ENCODE measurements around the gene DYNLT4. TPM values are rescaled to one million over a fixed set of nuclear protein-coding genes. Genes with fewer than 3 reads are reported as not detected.

DYNLT4 gene
- total RNA-seq, 1 donor from 2014 or later = not detected

- Histone ChIP-seq H3K27me3 (no peaks in the 10 kb centered on the region), H3K9me3 (no peaks in the 10 kb centered on the region), H3K36me3 (no peaks in the 10 kb centered on the region), H3K27ac (no peak overlapping the region), H3K4me3 (no peak overlapping the region), H3K4me1 (no peaks in the 10 kb centered on the region)
- intact Hi-C loops (cut with DNase I) = no loop called here
- DNase-seq (ENCODE audit: low spot score in 2 of 2) = no peak
- TF ChIP-seq, protein P1, sequence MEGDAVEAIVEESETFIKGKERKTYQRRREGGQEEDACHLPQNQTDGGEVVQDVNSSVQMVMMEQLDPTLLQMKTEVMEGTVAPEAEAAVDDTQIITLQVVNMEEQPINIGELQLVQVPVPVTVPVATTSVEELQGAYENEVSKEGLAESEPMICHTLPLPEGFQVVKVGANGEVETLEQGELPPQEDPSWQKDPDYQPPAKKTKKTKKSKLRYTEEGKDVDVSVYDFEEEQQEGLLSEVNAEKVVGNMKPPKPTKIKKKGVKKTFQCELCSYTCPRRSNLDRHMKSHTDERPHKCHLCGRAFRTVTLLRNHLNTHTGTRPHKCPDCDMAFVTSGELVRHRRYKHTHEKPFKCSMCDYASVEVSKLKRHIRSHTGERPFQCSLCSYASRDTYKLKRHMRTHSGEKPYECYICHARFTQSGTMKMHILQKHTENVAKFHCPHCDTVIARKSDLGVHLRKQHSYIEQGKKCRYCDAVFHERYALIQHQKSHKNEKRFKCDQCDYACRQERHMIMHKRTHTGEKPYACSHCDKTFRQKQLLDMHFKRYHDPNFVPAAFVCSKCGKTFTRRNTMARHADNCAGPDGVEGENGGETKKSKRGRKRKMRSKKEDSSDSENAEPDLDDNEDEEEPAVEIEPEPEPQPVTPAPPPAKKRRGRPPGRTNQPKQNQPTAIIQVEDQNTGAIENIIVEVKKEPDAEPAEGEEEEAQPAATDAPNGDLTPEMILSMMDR (IDR thresholded peaks at IDR 0.05) = no peak
Observed at GRCh38 chr1:44831516-44831915, 24.4 kb upstream of the DYNLT4 start.

- Histone ChIP-seq H3K27ac (no peak overlapping the region), H3K4me3 (no peak overlapping the region), H3K9me3 (no peaks in the 10 kb centered on the region), H3K4me1 (no peaks in the 10 kb centered on the region), H3K27me3 (no peaks in the 10 kb centered on the region), H3K36me3 (no peaks in the 10 kb centered on the region)
- TF ChIP-seq, protein P1 (IDR thresholded peaks at IDR 0.05) = no peak
- DNase-seq (ENCODE audit: low spot score in 2 of 2) = no peak
- intact Hi-C loops (cut with DNase I) = no loop called here
Observed at GRCh38 chr1:44830900-44831304, 23.8 kb upstream of the DYNLT4 start.

- Histone ChIP-seq H3K36me3 (no peaks in the 10 kb centered on the region), H3K27me3 (no peaks in the 10 kb centered on the region), H3K4me3 (no peak overlapping the region), H3K4me1 (no peaks in the 10 kb centered on the region), H3K27ac (no peak overlapping the region), H3K9me3 (no peaks in the 10 kb centered on the region)
- intact Hi-C loops (cut with DNase I) = no loop called here
- no peak for DNase-seq (ENCODE audit: low spot score in 2 of 2)
- TF ChIP-seq, protein P1 (IDR thresholded peaks at IDR 0.05) = no peak
Observed at GRCh38 chr1:44829506-44830384, 22.6 kb upstream of the DYNLT4 start.

- Histone ChIP-seq H3K4me1 (no peaks in the 10 kb centered on the region), H3K27ac (no peak overlapping the region), H3K36me3 (no peaks in the 10 kb centered on the region), H3K27me3 (no peaks in the 10 kb centered on the region), H3K9me3 (no peaks in the 10 kb centered on the region), H3K4me3 (no peak overlapping the region)
- TF ChIP-seq, protein P1 (IDR thresholded peaks at IDR 0.05) = no peak
- no peak for DNase-seq (ENCODE audit: low spot score in 2 of 2)
- intact Hi-C loops (cut with DNase I) = no loop called here
Observed at GRCh38 chr1:44828841-44829440, 21.8 kb upstream of the DYNLT4 start.

DNA sequence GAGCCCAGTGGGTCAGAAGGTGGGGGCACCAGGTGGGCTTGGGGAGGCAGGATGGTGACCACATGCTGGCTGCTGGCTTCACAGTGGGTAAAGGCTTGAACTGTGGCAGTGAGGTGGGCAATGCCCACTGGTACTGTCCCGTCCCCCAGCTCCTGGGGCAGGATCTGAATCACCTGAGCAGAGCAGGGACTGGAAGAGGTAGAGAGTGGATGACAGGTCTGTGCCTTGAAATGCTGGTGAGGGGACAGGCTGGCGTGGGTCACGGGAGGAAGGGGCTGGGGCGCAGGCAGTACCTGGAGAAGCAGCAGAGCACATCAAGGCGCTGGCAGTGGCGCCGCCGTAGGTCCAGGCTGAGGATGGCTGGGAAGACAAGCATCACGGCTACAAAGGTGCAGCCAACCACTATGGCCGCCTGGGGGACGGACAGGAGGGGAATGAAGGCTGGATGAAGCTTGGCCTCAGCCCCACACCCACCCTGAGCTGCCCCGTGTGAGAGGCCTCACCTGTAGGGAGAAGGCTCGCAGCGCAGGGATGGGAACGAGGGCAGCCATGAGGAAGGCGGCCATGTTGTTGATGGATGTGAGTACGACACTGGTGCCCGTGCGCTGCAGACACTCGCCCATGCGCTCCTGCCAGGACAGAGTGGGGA lies 21.0 kb upstream of the DYNLT4 start:
- TF ChIP-seq, protein P1 (IDR thresholded peaks at IDR 0.05) = no peak
- no peak overlapping the region for H3K4me3 ChIP-seq
- no peaks in the 10 kb centered on the region for H3K4me1 ChIP-seq
- H3K36me3 ChIP-seq = no peaks in the 10 kb centered on the region
- no peaks in the 10 kb centered on the region for H3K27me3 ChIP-seq
- intact Hi-C loops (cut with DNase I) = no loop called here
- H3K9me3 ChIP-seq = no peaks in the 10 kb centered on the region
- H3K27ac ChIP-seq = no peak overlapping the region
- DNase-seq (ENCODE audit: low spot score in 2 of 2) = no peak
